ENCODE measurements around the gene CHCHD6. TPM values are rescaled to one million over a fixed set of nuclear protein-coding genes. Genes with fewer than 3 reads are reported as not detected.

CHCHD6 gene
- total RNA-seq, 4 donors from 2014 or later, result 2.4 to 44.6 (median 5.1) TPM

DNA sequence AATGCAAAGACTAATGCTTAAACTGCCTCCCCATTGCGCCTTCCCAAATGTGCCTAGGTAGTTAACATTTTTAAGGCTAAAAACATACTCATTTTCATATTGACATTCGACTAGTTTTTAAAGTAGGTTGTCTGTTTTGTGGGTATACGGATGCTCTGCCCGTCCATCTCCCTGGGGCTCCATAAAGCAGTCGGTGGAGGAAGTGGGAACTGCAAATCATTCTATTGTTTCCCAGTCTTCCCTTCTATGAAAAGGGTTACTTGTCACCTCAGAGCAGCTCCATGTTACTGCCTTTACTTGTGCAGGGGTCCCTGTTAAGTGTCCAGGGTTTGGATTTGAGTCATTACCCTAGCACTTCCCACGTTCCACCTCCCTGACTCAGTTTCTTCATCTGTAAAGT, 10.9 kb downstream of the CHCHD6 start:
- H3K36me3 ChIP-seq, result no peaks in the 10 kb centered on the region
- no peaks in the 10 kb centered on the region for H3K9me3 ChIP-seq
- TF ChIP-seq POLR2A (IDR thresholded peaks at IDR 0.05), result no peak
- TF ChIP-seq, protein P1, sequence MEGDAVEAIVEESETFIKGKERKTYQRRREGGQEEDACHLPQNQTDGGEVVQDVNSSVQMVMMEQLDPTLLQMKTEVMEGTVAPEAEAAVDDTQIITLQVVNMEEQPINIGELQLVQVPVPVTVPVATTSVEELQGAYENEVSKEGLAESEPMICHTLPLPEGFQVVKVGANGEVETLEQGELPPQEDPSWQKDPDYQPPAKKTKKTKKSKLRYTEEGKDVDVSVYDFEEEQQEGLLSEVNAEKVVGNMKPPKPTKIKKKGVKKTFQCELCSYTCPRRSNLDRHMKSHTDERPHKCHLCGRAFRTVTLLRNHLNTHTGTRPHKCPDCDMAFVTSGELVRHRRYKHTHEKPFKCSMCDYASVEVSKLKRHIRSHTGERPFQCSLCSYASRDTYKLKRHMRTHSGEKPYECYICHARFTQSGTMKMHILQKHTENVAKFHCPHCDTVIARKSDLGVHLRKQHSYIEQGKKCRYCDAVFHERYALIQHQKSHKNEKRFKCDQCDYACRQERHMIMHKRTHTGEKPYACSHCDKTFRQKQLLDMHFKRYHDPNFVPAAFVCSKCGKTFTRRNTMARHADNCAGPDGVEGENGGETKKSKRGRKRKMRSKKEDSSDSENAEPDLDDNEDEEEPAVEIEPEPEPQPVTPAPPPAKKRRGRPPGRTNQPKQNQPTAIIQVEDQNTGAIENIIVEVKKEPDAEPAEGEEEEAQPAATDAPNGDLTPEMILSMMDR (IDR thresholded peaks at IDR 0.05), result no peak
- DNase-seq, result no peak
- H3K4me3 ChIP-seq, result no peak overlapping the region
- no peaks in the 10 kb centered on the region for H3K27me3 ChIP-seq
- no peaks in the 10 kb centered on the region for H3K4me1 ChIP-seq
- no peak overlapping the region for H3K27ac ChIP-seq

DNA sequence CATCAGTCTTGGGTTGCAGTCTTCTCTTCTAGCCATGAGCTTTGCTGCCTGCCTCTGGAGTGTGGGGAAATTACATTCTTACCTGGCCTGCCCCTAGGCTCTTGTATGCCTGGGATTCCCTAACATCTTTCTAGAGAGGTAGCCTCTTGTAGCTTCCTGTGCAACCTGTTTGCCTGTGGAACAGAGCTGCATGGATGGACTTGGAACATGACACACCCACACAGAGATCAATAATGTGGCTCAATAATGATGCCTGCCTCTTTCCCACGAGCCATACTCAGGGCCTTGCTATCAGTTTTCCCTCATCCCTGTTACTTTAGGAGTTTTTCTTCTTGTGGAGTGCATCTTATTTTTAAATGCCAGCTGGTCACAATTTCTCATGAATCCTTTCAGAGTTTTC, 11.4 kb downstream of the CHCHD6 start:
- TF ChIP-seq, protein P1 (IDR thresholded peaks at IDR 0.05), result no peak
- TF ChIP-seq POLR2A (IDR thresholded peaks at IDR 0.05), result no peak
- Histone ChIP-seq H3K27ac (no peak overlapping the region), H3K4me1 (no peaks in the 10 kb centered on the region), H3K9me3 (no peaks in the 10 kb centered on the region), H3K36me3 (no peaks in the 10 kb centered on the region), H3K4me3 (no peak overlapping the region), H3K27me3 (no peaks in the 10 kb centered on the region)
- DNase-seq, result no peak

GRCh38 chr3:126716057-126716456, 12.0 kb downstream of the CHCHD6 start:
- no peak for DNase-seq
- TF ChIP-seq POLR2A (IDR thresholded peaks at IDR 0.05), result no peak
- TF ChIP-seq, protein P1 (IDR thresholded peaks at IDR 0.05), result no peak
- Histone ChIP-seq H3K27me3 (no peaks in the 10 kb centered on the region), H3K27ac (no peak overlapping the region), H3K4me3 (no peak overlapping the region), H3K36me3 (no peaks in the 10 kb centered on the region), H3K4me1 (no peaks in the 10 kb centered on the region), H3K9me3 (no peaks in the 10 kb centered on the region)

DNA sequence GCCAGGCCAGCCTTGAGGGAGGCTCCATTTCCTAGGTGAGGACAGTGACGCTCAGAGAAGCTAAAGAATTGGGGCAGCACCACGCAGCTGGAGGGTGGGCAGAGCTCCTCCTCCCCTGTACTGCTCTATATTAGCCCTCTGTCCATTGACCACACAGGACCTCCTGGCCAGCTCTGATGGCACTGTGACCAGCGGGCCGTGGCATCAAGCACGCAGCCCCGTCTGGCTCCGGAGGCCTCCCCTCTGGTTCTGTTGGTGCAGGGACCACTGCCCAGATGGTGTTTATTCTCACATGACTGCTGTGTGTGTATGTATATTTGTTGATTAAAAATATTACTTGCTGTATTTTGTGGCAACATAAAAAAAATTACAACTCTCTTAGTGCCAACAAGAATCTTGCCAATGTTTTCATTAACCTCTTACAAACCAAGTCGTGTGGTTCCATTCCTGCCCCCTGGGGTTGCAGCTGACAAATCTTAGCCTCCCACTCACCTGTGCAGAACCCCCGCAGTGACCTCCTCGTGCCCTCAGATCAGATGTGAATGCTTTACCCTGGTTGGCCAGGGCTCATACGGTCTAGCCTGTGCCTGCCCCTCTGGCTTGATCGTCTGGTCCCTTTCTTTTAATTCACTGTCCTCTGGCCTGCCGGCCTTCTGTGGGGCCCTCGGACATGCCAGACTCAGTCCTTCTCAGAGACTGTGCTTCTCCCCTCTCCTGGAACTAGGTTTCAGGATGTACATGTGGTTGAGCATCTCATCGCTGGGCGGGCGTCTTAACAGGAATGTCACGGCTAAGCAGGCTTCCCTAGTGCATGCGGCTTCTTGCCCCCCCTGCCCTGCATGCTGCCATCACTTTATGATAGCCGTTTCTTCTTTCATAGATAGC, 14.8 kb downstream of the CHCHD6 start:
- no peaks in the 10 kb centered on the region for H3K36me3 ChIP-seq
- DNase-seq, result no peak
- H3K27ac ChIP-seq, result no peak overlapping the region
- H3K4me1 ChIP-seq, result no peaks in the 10 kb centered on the region
- no peaks in the 10 kb centered on the region for H3K9me3 ChIP-seq
- TF ChIP-seq, protein P1 (IDR thresholded peaks at IDR 0.05), result no peak
- TF ChIP-seq POLR2A (IDR thresholded peaks at IDR 0.05), result no peak
- no peaks in the 10 kb centered on the region for H3K27me3 ChIP-seq
- H3K4me3 ChIP-seq, result no peak overlapping the region

- Histone ChIP-seq H3K27ac (no peak overlapping the region), H3K9me3 (no peaks in the 10 kb centered on the region), H3K27me3 (no peaks in the 10 kb centered on the region), H3K4me3 (no peak overlapping the region), H3K36me3 (no peaks in the 10 kb centered on the region), H3K4me1 (no peaks in the 10 kb centered on the region)
- TF ChIP-seq, protein P1 (IDR thresholded peaks at IDR 0.05), result no peak
- TF ChIP-seq POLR2A (IDR thresholded peaks at IDR 0.05), result no peak
- DNase-seq, result peak in 1 of 3 donors; percentile 15
These were observed 16.6 kb downstream of the CHCHD6 start for GRCh38 chr3:126720596-126720995.
